HG02970 (cell line): ENCODE results near the gene SHISA5.

ENCODE experiments used
- ATAC-seq: cut with Tn5 transposase; IDR thresholded peaks from one replicate; pipeline ENCODE4 v1.9.1; 2021; ENCODE audit warnings: mild to moderate bottlenecking, moderate library complexity, moderate number of reproducible peaks; ENCODE audit not compliant: unreplicated experiment, low FRiP score

The SHISA5 gene

DNA sequence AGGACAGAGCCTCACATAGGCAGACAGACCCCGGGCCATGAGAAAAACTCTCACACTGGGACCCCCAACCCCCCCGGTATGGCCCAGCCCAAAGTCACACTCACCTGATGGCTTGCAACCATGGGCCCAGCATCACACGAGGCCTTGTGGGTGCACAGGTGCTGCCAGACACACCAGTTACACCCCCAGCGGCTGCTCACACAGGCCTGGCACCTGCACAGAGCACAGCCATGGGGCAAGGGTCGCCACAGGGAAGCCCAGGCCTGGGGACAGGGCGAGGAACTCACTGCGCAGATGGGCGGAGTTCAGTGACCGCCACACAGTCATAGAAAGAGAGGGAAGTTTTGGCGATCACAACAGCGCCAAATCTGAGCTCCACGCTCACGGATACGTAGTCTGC is 83.4 kb downstream of the SHISA5 start:
- no peak for ATAC-seq

- ATAC-seq = no peak
These were observed 84.4 kb downstream of the SHISA5 start for GRCh38 chr3:48419597-48419996.

- ATAC-seq = no peak
These were observed 84.8 kb downstream of the SHISA5 start for GRCh38 chr3:48419149-48419548.

GRCh38 chr3:48418651-48419050 is 85.3 kb downstream of the SHISA5 start:
- ATAC-seq = no peak

DNA sequence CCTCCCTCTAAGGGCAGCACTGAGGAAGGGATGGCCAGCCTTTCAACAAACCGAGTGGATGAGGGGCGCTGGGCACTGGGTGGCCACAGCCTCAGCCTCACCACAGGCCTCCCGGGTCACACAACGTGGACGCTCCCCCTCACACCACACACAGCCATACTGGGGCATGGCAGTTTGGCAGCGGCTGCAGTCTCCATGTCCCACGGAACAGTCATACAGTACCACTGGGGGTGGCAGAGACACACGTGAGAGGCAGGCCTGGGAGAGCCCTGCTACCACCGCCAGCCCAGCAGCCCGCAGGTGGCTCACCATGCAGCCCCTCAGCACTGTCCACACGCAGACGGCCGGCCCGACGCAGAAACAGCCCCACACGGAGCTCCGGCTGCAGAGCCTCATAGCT is 85.8 kb downstream of the SHISA5 start:
- ATAC-seq = no peak
